Mesenchymal stem cell (in vitro differentiated cells and primary cell): ENCODE measurements around the gene TIMM8A. TPM values are rescaled to one million over a fixed set of nuclear protein-coding genes. Genes with fewer than 3 reads are reported as not detected.

Experiments used
- DNase-seq: peaks from one replicate; pipeline ENCODE4 v3.0.0-alpha.2; 2013
- H2AFZ ChIP-seq: one replicate; pipeline ENCODE4 v1.6.1; 2013; ENCODE audit warnings: low read depth, mild to moderate bottlenecking, control low read depth, inconsistent platforms, low read length, moderate library complexity
- H2AK5ac ChIP-seq: 2 replicates; pipeline ENCODE4 v1.6.1; 2013; ENCODE audit warnings: low read length, moderate library complexity, mild to moderate bottlenecking, inconsistent platforms; ENCODE audit not compliant: severe bottlenecking
- H2BK120ac ChIP-seq: one replicate; pipeline ENCODE4 v1.6.1; 2013; ENCODE audit warnings: low read depth, mild to moderate bottlenecking, inconsistent platforms, low read length, moderate library complexity
- H2BK12ac ChIP-seq, 2 experiments: one replicate each; pipeline ENCODE4 v1.6.1; 2013; ENCODE audit warnings: inconsistent platforms in 2 of 2, low read length in 2 of 2, mild to moderate bottlenecking in 2 of 2, moderate library complexity in 2 of 2, control low read depth in 1 of 2
- H2BK15ac ChIP-seq: one replicate; pipeline ENCODE4 v1.6.1; 2013; ENCODE audit warnings: mild to moderate bottlenecking, low read depth, inconsistent platforms; ENCODE audit not compliant: poor library complexity, severe bottlenecking
- H2BK5ac ChIP-seq: 2 replicates; pipeline ENCODE4 v1.6.1; 2013; ENCODE audit warnings: low read depth, mild to moderate bottlenecking, low read length, control low read depth, inconsistent platforms; ENCODE audit not compliant: poor library complexity, severe bottlenecking
- H3K14ac ChIP-seq, 2 experiments: one replicate each; pipeline ENCODE4 v1.6.1; 2013; ENCODE audit warnings: inconsistent platforms in 2 of 2, low read length in 2 of 2, control low read depth in 1 of 2, mild to moderate bottlenecking in 1 of 2, moderate library complexity in 1 of 2
- H3K18ac ChIP-seq, 2 experiments: one replicate each; pipeline ENCODE4 v1.6.1; 2013; ENCODE audit warnings: inconsistent platforms in 2 of 2, low read length in 2 of 2, control low read depth in 1 of 2, low read depth in 1 of 2, mild to moderate bottlenecking in 1 of 2
- H3K23ac ChIP-seq, 2 experiments: one replicate each; pipeline ENCODE4 v1.6.1; 2013; ENCODE audit warnings: inconsistent platforms in 2 of 2, low read length in 2 of 2, mild to moderate bottlenecking in 2 of 2, moderate library complexity in 2 of 2, control low read depth in 1 of 2
- H3K27ac ChIP-seq: 2 replicates; pipeline ENCODE4 v1.5.1; 2013; ENCODE audit warnings: mild to moderate bottlenecking, moderate library complexity, low read length, control low read depth, inconsistent platforms; ENCODE audit not compliant: poor library complexity, severe bottlenecking
- H3K27me3 ChIP-seq, 2 experiments: 2 replicates each; pipeline versions ENCODE4 v1.6.1 to v1.7.0; 2013; ENCODE audit warnings: low read length in 2 of 2, mild to moderate bottlenecking in 2 of 2, moderate library complexity in 2 of 2, control low read depth in 1 of 2, inconsistent platforms in 1 of 2; ENCODE audit not compliant: control insufficient read depth in 1 of 2, insufficient read depth in 1 of 2
- H3K36me3 ChIP-seq, 2 experiments: 2 replicates each; pipeline versions ENCODE4 v1.6.1 to v1.7.0; 2013; ENCODE audit warnings: low read length in 2 of 2, control low read depth in 1 of 2, inconsistent platforms in 1 of 2, low read depth in 1 of 2, mild to moderate bottlenecking in 1 of 2; ENCODE audit not compliant: insufficient read depth in 2 of 2, control insufficient read depth in 1 of 2
- H3K4ac ChIP-seq, 2 experiments: one replicate each; pipeline ENCODE4 v1.6.1; 2013; ENCODE audit warnings: inconsistent platforms in 2 of 2, low read length in 2 of 2, mild to moderate bottlenecking in 2 of 2, moderate library complexity in 2 of 2, control low read depth in 1 of 2, low read depth in 1 of 2
- H3K4me1 ChIP-seq: 2 replicates; pipeline ENCODE4 v1.6.1; 2013; ENCODE audit warnings: low read depth, low read length, control low read depth; ENCODE audit not compliant: control insufficient read depth, insufficient read depth
- H3K4me2 ChIP-seq: 2 replicates; pipeline ENCODE4 v1.6.1; 2013; ENCODE audit warnings: low read length, mild to moderate bottlenecking, inconsistent platforms; ENCODE audit not compliant: poor library complexity, severe bottlenecking
- H3K4me3 ChIP-seq, 2 experiments: 2 replicates each; pipeline versions ENCODE4 v1.5.1 to v1.7.0; 2013; ENCODE audit warnings: low read length in 2 of 2, mild to moderate bottlenecking in 2 of 2, control low read depth in 1 of 2, low read depth in 1 of 2; ENCODE audit not compliant: insufficient read depth in 1 of 2
- H3K79me1 ChIP-seq: replicated peaks from 2 replicates; pipeline ENCODE4 v1.6.1; 2013; ENCODE audit warnings: mild to moderate bottlenecking, control low read depth, low read length, inconsistent platforms; ENCODE audit not compliant: poor library complexity, severe bottlenecking
- H3K9ac ChIP-seq: 2 replicates; pipeline ENCODE4 v1.7.0; 2013; ENCODE audit warnings: mild to moderate bottlenecking, low read length, moderate library complexity
- H3K9me3 ChIP-seq: 2 replicates; pipeline ENCODE4 v1.7.0; 2013; ENCODE audit warnings: mild to moderate bottlenecking, low read length; ENCODE audit not compliant: control insufficient read depth
- H4K8ac ChIP-seq: one replicate; pipeline ENCODE4 v1.6.1; 2013; ENCODE audit warnings: inconsistent platforms, mild to moderate bottlenecking, low read length, moderate library complexity
- H4K91ac ChIP-seq: one replicate; pipeline ENCODE4 v1.6.1; 2013; ENCODE audit warnings: mild to moderate bottlenecking, low read length, inconsistent platforms
- WGBS: methylation state at CpG from one replicate; pipeline ENCODE4 v1.1.7; 2013; ENCODE audit warnings: mixed read lengths; 5-methylcytosine and 5-hydroxymethylcytosine counted together
- polyA plus RNA-seq, 2 experiments: library from polyadenylated mRNA; stranded (reverse); fragments of 200-250 nt; gene quantifications; one replicate each; pipeline ENCODE4 v1.2.3, GENCODE V29; 2013

Gene TIMM8A, protein sequence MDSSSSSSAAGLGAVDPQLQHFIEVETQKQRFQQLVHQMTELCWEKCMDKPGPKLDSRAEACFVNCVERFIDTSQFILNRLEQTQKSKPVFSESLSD
- 7.0 TPM for polyA plus RNA-seq (2013, experiment 1 of 2)
- polyA plus RNA-seq (2013, experiment 2 of 2): 7.8 TPM

- H2AK5ac ChIP-seq: no peak within 1 kb of the TSS
- H3K18ac ChIP-seq: peak within 1 kb of the TSS; percentile 88 to 93
- H3K4ac ChIP-seq: no peak within 1 kb of the TSS
- H3K9ac ChIP-seq: peak within 1 kb of the TSS; percentile 80
- no peak within 1 kb of the TSS for H3K23ac ChIP-seq
- H3K27ac ChIP-seq: peak within 1 kb of the TSS; percentile 80
- H2BK12ac ChIP-seq: no peak within 1 kb of the TSS
- peaks cover 2% of the 10 kb centered on the region for H3K79me1 ChIP-seq
- no peaks in the 10 kb centered on the region for H3K4me1 ChIP-seq
- H3K36me3 ChIP-seq: no peaks in the 10 kb centered on the region
- peak within 1 kb of the TSS; percentile 64 for H4K8ac ChIP-seq
- H3K27me3 ChIP-seq: peaks cover 0 to 5% of the 10 kb centered on the region in 2 experiments
- H4K91ac ChIP-seq: peak within 1 kb of the TSS; percentile 80
- H2AFZ ChIP-seq: peak within 1 kb of the TSS; percentile 76
- H3K14ac ChIP-seq: no peak within 1 kb of the TSS
- WGBS: 0% methylated on average over 17 of the region's 55 CpGs
- peak within 1 kb of the TSS; percentile 69 to 85 for H3K4me3 ChIP-seq
- H3K4me2 ChIP-seq: peak within 1 kb of the TSS; percentile 65
- no peak within 1 kb of the TSS for H2BK15ac ChIP-seq
- DNase-seq: peak; percentile 78
- no peaks in the 10 kb centered on the region for H3K9me3 ChIP-seq
- H2BK5ac ChIP-seq: no peak within 1 kb of the TSS
- H2BK120ac ChIP-seq: no peak within 1 kb of the TSS
Observed at GRCh38 chrX:101348452-101349192, at the start of gene TIMM8A. Gene TIMM8A (minus strand): TSS chrX:101348742. CDS start chrX:101348664, 78 bp downstream.

- WGBS: no CpG with 5 or more reads among the region's 4 CpGs
- no peak overlapping the region for H2AK5ac ChIP-seq
- H3K4me1 ChIP-seq: no peaks in the 10 kb centered on the region
- H3K9me3 ChIP-seq: no peaks in the 10 kb centered on the region
- H2BK120ac ChIP-seq: no peak overlapping the region
- no peak overlapping the region for H3K4ac ChIP-seq
- no peaks in the 10 kb centered on the region for H3K79me1 ChIP-seq
- H4K91ac ChIP-seq: no peak overlapping the region
- no peak for DNase-seq
- peaks cover 0 to 46% of the 10 kb centered on the region in 2 experiments for H3K36me3 ChIP-seq
- H3K27me3 ChIP-seq: peaks cover 0 to 7% of the 10 kb centered on the region in 2 experiments
- H3K4me3 ChIP-seq: no peak overlapping the region
- no peak overlapping the region for H2BK5ac ChIP-seq
- H2BK15ac ChIP-seq: no peak overlapping the region
- no peak overlapping the region for H3K23ac ChIP-seq
- H3K27ac ChIP-seq: no peak overlapping the region
- no peak overlapping the region for H3K14ac ChIP-seq
- H3K18ac ChIP-seq: no peak overlapping the region
- H3K4me2 ChIP-seq: no peak overlapping the region
- H4K8ac ChIP-seq: no peak overlapping the region
- no peak overlapping the region for H2AFZ ChIP-seq
- H3K9ac ChIP-seq: peak overlapping the region; percentile 22
- H2BK12ac ChIP-seq: no peak overlapping the region
Observed at GRCh38 chrX:101397779-101398178, 49.2 kb upstream of the TIMM8A start.

GRCh38 chrX:101395789-101396188 is 47.2 kb upstream of the TIMM8A start:
- peaks cover 0 to 3% of the 10 kb centered on the region in 2 experiments for H3K27me3 ChIP-seq
- H2AK5ac ChIP-seq: no peak overlapping the region
- no peaks in the 10 kb centered on the region for H3K9me3 ChIP-seq
- H2AFZ ChIP-seq: no peak overlapping the region
- H3K27ac ChIP-seq: no peak overlapping the region
- H3K4me3 ChIP-seq: no peak overlapping the region
- H3K9ac ChIP-seq: no peak overlapping the region
- peaks cover 0 to 45% of the 10 kb centered on the region in 2 experiments for H3K36me3 ChIP-seq
- no peak overlapping the region for H2BK120ac ChIP-seq
- no peak overlapping the region for H4K8ac ChIP-seq
- no peak overlapping the region for H3K18ac ChIP-seq
- no peaks in the 10 kb centered on the region for H3K4me1 ChIP-seq
- no peak overlapping the region for H2BK15ac ChIP-seq
- H2BK5ac ChIP-seq: no peak overlapping the region
- peak; percentile 34 for DNase-seq
- H3K4ac ChIP-seq: no peak overlapping the region
- no peak overlapping the region for H3K23ac ChIP-seq
- no peak overlapping the region for H3K14ac ChIP-seq
- H3K79me1 ChIP-seq: no peaks in the 10 kb centered on the region
- no peak overlapping the region for H4K91ac ChIP-seq
- 94% methylated on average over 1 of the region's 1 CpG for WGBS
- no peak overlapping the region for H2BK12ac ChIP-seq
- H3K4me2 ChIP-seq: no peak overlapping the region

GRCh38 chrX:101394372-101394771 is 45.8 kb upstream of the TIMM8A start:
- H3K79me1 ChIP-seq: no peaks in the 10 kb centered on the region
- H3K27ac ChIP-seq: no peak overlapping the region
- peaks cover 0 to 37% of the 10 kb centered on the region in 2 experiments for H3K36me3 ChIP-seq
- no peak overlapping the region for H3K9ac ChIP-seq
- no peak overlapping the region for H3K14ac ChIP-seq
- H2BK15ac ChIP-seq: no peak overlapping the region
- H3K4ac ChIP-seq: no peak overlapping the region
- H3K18ac ChIP-seq: no peak overlapping the region
- no peak overlapping the region for H3K4me2 ChIP-seq
- no peak overlapping the region for H2BK12ac ChIP-seq
- no peak overlapping the region for H2AFZ ChIP-seq
- H3K4me1 ChIP-seq: no peaks in the 10 kb centered on the region
- H2AK5ac ChIP-seq: no peak overlapping the region
- H4K91ac ChIP-seq: no peak overlapping the region
- DNase-seq: no peak
- H2BK120ac ChIP-seq: no peak overlapping the region
- H3K23ac ChIP-seq: no peak overlapping the region
- no peak overlapping the region for H3K4me3 ChIP-seq
- no peak overlapping the region for H2BK5ac ChIP-seq
- H4K8ac ChIP-seq: no peak overlapping the region
- H3K27me3 ChIP-seq: no peaks in the 10 kb centered on the region
- no peaks in the 10 kb centered on the region for H3K9me3 ChIP-seq
